ENCODE measurements around the gene CACNG5.

CACNG5 gene, protein sequence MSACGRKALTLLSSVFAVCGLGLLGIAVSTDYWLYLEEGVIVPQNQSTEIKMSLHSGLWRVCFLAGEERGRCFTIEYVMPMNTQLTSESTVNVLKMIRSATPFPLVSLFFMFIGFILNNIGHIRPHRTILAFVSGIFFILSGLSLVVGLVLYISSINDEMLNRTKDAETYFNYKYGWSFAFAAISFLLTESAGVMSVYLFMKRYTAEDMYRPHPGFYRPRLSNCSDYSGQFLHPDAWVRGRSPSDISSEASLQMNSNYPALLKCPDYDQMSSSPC

DNA sequence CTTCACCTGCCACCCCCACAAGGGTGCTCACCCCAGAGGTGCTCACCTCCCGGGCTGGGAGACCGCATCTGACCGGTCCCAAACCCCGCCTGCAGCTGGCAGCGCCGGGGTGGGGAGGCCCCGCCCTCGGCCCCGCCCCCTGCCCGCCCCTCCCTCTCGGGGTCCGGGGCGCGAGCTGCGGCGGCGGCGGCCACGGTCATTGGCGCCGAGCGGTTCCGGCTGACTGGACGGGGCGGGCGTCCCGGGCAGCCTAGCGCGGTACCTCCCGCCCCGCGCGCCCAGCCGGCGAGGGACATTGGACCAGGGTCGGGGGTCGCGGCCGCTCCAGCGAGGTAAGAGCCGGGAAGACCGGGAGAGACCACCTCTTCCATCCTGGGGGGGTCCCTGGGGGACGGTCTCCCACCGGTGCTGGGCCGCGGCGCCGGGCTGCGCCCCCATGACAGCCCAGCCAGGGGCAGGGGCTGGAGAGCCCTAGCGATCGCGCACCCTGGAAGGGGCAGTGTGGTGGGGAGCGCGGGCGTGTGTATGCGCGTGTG is at the start of gene CACNG5:
CACNG5 (plus strand) TSS at position 199 of the 536 bp plus-strand sequence. CDS start 42,216 bp downstream, outside the sequence.
- no peak for DNase-seq (ENCODE audit: low spot score)

DNA sequence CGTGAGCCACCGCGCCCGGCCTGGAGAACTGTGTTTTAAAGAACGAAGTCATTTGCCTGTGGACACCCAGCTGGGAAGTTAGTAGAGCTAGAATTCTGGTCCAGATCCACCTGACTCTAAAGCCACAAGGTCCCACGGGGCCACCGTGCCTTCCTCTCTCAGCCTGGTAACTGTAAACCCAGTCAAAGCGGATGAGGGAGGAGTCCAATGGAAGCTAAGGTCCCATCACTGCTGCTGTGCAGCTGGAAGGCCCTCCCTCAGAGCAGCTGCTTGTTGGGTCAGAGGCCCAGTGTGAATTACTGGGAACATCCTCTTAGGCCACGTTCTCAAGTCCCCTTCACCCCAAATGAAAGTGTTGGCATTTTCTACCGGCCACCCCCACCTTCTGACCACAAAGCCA is 48.8 kb upstream of the CACNG5 start:
- no peak for DNase-seq (ENCODE audit: low spot score)

DNA sequence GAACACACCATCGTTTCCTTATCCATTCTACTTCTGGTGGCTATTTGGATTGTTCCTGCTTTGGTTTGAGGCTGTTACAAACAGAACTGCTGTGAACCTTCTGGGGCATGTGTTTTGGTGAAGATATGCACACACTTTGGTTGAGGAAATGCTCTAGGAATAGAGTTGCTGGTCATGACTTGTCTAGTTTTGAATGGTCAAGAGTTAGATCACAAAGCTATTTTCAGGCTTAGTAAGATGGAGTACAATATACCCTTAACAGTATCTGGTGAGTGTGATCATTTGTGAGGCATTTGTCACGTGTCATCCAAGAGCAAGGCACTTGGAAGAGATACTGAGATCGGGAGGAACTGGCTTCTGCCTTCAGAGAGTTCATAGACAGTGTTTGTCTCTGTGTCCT is 47.0 kb upstream of the CACNG5 start:
- no peak for DNase-seq (ENCODE audit: low spot score)

DNA sequence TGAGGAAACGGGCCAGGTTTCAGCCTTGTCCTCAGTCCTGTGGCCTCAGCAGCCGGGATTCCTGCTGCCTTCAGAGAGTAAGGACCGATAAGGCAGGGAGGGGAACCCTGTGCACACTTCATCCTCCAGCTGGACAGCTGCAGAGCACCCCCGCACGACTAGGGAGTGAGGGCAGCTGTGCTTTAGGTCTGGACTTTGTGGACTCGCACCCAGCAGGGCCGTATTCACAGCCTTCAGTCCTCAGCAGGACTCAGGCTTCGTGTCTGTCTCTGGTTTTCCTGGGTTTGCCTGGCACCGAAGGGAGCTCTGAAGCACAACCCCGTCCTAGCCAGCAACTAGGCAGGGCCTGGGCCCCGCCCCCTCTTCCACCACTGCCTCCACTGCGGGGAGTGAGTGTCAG is 45.8 kb upstream of the CACNG5 start:
- no peak for DNase-seq (ENCODE audit: low spot score)

DNA sequence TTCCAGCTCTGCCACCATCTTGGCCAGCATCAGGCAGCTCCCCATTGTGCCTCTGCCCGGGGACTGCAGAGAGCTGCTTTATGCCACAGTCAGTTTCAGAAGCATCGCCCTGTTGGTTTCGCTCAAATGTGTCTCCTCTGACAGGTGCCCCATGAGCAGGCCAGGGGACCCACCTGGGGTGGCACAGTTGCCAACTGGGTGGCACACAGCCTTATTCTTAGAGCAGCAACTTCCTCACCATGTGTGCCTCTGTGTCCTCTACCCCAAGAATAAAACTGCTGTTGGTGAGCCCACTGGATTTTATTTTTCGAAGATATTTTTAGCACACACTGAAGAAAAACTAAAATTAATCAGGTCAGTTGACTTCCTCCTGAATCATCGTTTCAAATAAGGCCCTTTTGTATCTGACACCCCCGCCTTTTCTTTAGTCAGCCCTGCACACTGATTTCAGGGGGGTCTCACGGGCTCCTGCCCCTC is 44.9 kb upstream of the CACNG5 start:
- no peak for DNase-seq (ENCODE audit: low spot score)

DNA sequence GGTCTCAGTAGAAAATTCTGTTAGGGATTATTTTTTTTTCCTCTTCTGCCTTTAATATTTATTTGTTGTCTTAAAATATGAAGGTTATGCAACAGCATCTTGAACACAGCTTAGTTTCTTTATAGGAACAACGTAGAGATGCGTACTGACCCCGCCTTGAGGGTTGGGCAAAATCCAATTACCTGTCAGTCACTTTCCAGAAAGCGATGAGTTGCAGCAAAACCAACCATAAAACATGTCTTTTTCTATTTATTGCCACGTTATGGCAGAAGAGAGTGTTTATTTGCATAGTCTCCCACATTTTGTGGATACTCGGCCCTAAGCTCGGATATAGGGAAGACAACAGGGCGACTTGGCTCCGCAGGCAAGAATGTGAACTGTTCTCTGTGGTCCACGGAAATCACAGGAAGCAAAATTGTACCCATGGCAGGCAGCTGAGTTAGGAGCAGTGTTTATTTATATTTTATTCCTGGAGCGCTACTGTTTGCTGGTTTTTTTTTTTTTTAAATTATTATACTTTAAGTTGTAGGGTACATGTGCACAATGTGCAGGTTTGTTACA is 44.3 kb upstream of the CACNG5 start:
- DNase-seq (ENCODE audit: low spot score), result no peak

DNA sequence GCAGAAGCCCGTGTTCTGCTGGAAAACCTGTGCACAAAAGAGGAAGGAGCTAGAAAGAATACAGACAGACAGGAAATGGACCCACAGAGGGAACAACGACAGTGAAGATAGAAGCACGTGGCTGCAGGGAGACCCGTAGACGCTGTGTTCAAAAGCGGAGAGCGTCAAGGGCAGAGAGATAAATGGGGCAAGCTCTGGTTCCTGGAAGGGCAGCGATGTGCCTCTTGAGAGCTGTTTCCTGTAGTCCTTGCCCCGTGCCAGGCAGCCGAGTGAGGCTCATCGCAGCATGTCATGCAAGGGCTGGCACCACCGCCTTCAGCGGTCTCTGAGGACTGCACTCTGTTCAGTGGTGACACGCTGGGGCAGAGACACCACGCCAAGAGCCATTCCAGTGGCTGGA is 43.6 kb upstream of the CACNG5 start:
- no peak for DNase-seq (ENCODE audit: low spot score)

DNA sequence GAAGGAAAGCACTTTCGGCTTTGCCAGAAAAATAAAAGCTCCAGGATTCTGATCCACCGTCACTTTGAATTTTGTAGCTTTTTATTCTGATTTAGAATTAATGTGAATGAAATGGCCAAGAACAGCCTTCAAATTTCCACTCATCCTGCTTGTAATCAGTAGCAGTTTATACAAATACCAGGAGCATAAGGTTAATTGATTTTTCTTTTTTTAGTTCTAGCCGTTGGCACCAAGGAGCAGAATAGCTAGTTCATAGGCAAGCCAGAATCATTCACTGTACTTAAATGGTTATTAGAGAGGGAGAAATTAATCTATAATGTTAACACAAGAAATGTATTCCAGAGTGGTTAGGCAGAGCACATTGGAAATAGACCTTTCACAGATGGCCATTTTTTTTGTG is 41.1 kb upstream of the CACNG5 start:
- no peak for DNase-seq (ENCODE audit: low spot score)

DNA sequence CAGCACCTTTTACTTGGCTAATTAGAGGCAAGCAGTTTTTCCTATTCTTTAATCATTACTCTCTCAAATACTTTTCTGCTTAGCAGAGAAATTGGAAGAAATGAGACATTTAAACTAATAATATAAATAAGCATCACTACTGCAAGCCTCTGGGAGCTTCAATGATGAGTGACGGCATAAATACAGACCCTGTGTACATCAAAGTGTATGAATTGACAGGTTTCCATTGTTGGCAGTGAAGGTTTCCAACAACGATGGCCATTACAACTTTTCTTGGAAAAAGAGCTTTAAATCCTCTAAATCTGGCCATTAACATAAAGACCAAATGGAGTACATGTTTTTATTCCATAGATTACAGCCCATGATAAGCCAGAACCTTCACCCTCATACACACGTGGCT is 39.4 kb upstream of the CACNG5 start:
- no peak for DNase-seq (ENCODE audit: low spot score)

DNA sequence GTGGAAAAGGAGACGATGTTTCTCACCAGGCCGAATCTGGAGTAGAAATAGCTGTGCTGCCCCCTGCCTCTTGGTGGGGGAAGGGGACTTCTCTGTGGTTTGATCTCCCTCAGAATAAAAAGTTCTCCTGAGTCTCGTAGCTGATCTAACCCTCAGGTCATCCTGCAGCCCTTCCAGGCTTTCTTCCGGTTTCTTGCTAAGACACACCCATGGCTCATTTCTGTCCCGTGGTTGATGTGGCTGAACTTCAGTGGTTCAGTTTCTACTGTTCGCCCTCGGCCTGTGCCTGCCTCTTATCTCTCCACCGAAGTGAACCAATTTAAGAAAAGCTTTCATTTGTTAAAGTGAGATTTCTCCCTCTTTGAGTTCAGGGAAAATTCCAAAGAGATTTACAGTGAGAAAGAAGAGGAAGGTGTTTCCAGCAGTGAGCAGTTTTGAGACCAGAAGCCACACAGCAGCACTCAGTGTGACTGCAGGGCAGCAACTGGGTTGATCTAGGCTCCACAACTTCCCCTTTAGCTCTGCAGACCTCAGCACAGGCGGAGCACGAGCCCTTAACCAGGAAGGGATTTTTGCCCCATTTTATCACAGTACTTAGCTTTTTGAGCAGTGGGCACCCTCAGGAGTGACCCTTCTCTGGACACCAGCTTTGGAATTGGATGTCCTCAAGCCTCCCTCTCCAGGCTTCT is 34.9 kb upstream of the CACNG5 start:
- DNase-seq (ENCODE audit: low spot score), result no peak

DNA sequence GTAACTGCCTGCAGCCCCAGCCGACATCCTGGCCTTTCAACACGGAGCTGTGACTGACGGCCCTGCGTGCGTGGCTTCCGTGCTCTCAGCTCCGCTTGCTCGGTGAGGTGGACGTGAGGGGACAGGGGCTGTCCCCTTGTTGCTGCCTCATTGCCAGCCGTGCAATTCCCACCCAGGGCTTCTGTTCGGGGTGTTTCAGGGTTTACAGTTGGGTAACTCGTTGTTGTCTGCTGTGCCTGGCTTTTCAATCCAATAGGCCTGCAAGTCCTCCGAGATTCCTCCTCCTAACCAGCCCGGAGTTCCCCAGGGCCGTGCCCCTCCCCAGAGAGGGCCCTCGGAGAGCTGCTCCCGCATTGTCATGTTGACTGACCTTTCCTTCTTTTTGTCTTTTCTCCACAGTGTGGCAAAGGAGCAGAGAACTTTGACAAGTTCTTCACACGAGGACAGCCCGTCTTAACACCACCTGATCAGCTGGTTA is 31.4 kb upstream of the CACNG5 start:
- DNase-seq (ENCODE audit: low spot score), result no peak

DNA sequence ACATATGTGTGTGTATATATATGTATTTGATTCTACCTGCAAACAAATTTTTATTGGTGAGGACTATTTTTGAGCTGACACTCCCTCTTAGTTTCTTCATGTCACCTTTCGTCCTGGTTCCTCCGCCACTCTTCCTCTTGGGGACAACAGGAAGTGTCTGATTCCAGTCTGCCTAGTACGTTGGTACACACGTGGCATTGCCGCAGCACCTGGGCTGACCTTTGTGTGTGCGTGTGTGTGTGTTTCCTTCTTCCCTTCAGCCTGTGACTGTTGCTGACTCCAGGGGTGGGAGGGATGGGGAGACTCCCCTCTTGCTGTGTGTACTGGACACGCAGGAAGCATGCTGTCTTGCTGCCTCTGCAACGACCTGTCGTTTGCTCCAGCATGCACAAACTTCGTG is 29.4 kb upstream of the CACNG5 start:
- no peak for DNase-seq (ENCODE audit: low spot score)

DNA sequence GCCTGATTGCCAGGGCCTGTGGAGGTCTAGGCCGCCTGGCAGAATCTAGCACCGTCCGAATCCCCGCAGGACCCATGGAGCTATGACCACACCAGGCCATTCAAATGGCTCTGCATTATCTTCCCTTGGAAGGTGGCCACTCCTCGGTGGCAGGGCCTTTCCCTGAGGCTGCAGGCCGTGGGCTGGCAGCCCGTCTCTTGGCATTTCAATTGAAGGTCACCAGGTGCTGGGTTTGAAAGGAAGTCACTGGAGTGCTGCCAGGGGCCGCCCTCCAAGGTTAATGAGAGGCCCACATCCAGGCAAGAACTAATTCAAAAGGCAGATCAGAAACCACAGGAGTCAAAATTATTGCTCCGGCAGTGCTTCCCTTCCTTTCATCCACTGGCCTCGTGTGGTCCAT is 27.7 kb upstream of the CACNG5 start:
- DNase-seq (ENCODE audit: low spot score), result no peak

DNA sequence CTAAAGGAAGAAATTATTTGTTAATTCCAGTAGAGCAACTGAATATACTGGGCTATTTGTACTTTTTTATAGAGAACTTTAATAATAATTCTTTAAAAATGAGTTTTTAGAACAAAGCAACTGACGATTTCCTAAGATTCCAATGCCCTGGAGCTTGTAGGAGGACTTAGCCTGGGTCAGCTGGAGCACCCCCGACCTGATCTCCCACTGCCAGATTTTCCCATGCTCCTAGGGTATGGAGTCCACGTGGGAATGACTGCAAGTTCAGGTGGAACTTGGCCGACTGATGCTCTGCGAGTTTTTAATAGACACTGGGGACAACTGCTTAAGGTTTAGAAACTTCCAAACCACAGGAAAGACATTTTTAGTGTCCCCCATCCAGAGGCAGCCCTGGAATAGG is 25.5 kb upstream of the CACNG5 start:
- DNase-seq (ENCODE audit: low spot score), result no peak

DNA sequence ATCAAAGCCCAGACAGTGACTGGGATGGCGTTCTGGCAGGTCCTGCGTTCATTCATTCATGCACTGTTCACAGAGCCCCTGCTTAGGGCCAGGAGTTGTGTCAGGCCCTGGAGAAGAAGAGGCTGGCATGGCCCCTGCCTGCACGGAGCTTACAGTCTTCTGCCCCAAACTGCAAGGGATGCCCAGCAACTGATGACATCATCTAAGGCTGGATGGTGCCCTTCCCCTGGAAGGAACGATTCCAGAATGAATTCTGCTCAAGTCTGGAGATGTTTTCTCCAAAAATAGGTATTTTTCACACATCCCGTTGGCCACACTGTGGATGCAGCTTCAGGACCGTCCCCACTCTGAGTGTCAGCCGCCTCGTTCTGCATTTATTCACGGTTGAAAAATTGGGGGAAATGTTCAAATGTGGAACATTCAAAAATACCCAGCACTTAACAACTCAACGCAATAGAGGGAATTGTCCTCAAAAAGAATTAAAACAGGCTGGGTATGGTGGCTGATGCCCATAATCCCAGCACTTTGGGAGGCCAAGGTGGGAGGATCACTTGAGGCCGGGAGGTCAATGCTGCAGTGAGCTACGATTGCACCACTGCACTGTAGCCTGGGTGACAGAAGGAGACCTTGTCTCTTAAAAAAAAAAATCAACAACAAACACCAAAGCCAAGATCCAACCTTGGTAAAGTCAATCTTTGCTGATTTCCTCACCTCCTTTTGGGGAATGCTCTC is 23.8 kb upstream of the CACNG5 start:
- DNase-seq (ENCODE audit: low spot score), result no peak

DNA sequence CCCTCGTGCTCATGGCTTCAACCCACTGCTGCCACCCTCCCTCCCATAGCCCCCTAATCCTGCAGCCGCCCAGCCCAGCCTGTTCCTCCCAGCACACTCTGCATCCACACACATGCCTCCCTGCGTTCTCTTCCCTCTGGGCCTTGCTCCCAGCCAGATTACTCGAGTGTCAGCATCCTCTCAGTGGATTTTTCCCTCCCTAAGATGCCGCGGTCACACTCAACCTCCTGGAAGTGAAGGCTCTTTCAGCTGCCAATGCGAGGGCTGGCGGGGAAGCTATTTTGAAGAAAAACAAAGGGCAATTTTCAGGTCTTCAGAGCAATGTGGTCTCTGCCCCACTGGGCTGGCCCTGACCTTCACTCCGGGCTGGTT is 23.2 kb upstream of the CACNG5 start:
- no peak for DNase-seq (ENCODE audit: low spot score)

DNA sequence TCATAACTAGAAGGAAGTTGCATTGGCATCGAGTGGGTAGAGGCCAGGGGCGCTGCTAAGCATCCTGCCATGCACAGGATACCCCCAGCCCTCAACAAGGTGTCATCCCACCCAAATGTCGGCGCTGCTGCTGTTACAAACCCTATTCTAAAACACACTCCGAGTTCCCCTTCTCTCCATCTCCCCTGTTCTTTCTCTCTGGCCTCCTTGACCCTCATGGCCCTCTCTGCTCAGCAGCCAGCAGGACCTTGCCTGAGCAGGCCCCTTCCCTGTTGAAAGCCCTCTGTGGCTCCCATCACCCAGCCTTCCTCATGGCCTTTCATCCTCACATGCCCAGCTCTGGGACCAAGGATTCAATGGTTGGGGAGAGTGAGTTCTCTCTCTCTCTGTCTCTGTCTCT is 22.3 kb upstream of the CACNG5 start:
- DNase-seq (ENCODE audit: low spot score), result no peak

DNA sequence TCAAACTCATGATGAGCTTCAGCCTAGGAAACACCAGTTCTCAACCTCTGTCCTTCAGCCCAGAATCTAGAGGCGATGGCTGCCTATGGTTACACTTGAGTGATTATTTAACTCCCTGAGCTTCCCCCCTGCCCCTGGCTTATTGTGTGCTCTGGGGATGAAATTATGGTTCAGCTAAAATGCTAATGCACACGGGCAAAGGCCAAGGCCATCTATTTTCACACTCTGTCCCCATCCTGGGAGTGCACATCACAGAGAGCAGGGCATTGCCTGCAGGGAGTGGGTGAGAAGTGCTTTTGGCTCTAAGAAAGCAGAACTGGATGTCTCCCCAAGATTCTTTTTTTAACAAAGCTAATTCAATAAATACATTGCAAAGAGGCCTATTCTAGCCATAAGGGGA is 21.6 kb upstream of the CACNG5 start:
- no peak for DNase-seq (ENCODE audit: low spot score)

DNA sequence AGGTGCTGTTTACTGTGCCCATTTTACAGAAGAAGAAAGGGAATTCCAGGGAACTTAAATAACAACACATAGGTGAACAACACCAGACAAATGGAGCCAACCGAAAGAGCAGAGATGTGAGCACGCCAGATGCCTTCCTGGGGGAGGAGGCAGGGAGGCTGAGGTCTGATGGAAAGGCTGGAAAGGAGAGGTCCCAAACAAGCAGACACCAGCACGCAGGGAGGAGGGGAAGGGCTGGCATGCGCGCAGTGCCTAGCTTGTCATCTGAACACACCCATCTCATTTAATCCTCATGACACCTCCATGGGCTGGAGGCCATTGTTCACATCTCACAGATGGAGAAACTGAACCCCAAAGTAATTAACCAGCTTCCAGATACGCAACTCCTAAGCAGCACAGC is 20.9 kb upstream of the CACNG5 start:
- DNase-seq (ENCODE audit: low spot score), result no peak

DNA sequence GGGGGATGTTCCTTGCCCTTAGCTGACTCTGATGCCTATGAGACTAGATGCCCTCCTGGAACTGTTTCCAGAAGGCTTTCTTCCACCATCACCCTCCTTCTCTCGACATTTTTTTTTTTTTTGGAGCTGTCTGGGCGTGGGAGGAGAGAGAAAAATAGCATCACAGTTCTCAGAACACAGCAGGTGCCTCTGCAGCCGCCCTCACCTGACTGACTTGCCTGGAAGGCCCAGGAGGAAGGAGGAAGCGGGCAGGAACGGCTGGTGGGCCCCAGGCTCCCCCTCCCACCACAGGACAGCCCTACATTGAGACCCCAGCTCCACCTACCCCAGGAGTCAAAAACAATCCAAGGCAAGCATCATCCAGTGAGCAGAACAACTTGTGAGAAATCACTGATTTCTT is 20.3 kb upstream of the CACNG5 start:
- DNase-seq (ENCODE audit: low spot score), result no peak

DNA sequence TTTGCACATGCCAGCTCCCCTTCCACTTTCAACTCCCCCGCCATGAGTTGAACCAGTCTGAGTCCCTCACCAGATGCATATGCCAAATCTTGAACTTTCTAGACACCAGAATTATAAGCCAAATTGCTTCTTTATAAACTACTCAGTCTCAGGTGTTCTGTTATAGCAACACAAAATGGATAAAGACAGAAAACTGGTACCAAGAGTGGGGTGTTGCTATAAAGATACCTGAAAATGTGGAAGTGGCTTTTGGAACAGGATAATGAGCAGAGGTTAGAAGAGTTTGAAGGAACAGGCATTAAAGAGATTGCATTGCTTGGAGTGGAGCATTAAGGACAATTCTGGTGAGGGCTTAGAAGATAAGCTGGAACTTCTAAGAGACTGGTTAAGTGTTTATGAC is 17.2 kb upstream of the CACNG5 start:
- DNase-seq (ENCODE audit: low spot score), result no peak

DNA sequence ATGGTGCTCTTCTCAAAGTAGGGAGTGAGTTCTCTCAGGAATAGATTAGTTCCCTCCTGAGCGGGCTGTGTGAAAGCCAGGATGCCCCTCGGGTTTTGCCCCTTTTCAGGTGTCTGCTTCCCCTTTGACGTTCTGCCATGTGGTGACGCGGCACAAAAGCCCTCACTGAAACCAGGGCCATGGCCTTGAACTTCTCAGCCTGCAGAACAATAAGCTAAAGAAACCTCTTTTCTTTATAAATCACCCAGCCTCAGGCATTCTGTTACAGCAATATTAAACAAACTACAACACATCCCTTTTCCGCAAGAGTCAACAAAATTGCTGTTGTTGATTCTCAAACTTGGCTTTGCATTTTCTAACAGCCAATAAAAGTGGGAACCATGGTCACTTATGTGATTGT is 15.5 kb upstream of the CACNG5 start:
- no peak for DNase-seq (ENCODE audit: low spot score)

DNA sequence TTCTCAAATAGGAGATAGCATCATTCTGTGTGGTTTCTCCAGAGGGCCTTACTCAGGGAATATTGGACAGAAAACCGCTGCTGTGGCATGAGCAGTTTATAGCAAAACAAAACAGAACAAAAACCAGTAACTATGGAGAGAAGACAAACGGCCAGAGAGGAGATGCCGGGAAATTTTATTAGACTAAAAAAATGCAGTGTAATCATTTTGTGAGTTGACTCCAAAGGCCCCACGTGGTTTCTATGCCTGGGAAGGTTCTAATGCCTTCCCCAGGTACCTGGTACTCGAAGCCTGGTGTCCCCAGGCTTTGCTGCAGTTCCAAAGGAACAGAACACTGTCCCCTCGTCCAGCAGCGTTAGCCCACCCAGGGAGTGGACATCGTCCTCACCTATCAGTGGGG is 12.9 kb upstream of the CACNG5 start:
- DNase-seq (ENCODE audit: low spot score), result no peak

Measured in hematopoietic multipotent progenitor cell treated with erythropoietin and hydrocortisone succinate and interleukin-3 and kit ligand, for 15 days (in vitro differentiated cells).